ENCODE measurements around the gene NSD2. TPM values are rescaled to one million over a fixed set of nuclear protein-coding genes. Genes with fewer than 3 reads are reported as not detected.

The NSD2 gene
- total RNA-seq, 1 experiment from 2014 or later = 128 TPM

- Mint-ChIP-seq H3K4me1 (peaks cover 13% of the 10 kb centered on the region), H3K36me3 (no peaks in the 10 kb centered on the region), H3K4me3 (no peak overlapping the region), H3K9me3 (no peaks in the 10 kb centered on the region), H3K27me3 (ENCODE audit: low read depth) (no peaks in the 10 kb centered on the region), H3K27ac (peak overlapping the region; percentile 63; the same call in 1 of the 2 replicates)
- TF ChIP-seq ZMAT4 (CRISPR knock-in tag; IDR thresholded peaks at IDR 0.05) (no peak), ATF2 (CRISPR knock-in tag; IDR thresholded peaks at IDR 0.05; ENCODE audit: borderline replicate concordance, low read depth) (no peak), ELF4 (CRISPR knock-in tag; IDR thresholded peaks at IDR 0.05; ENCODE audit: low read depth) (no peak), MXD4 (CRISPR knock-in tag; IDR thresholded peaks at IDR 0.05; ENCODE audit: borderline replicate concordance) (no peak), ZNF219 (CRISPR knock-in tag; IDR thresholded peaks at IDR 0.05; ENCODE audit: borderline replicate concordance) (no peak), E2F4 (CRISPR knock-in tag; IDR thresholded peaks at IDR 0.05; ENCODE audit: borderline replicate concordance, low read depth) (no peak), PRDM15 (CRISPR knock-in tag; IDR thresholded peaks at IDR 0.05) (no peak), NFATC4 (CRISPR knock-in tag; IDR thresholded peaks at IDR 0.05) (no peak), ZBTB43 (CRISPR knock-in tag; IDR thresholded peaks at IDR 0.05) (no peak), ZNF423 (CRISPR knock-in tag; IDR thresholded peaks at IDR 0.05) (no peak), CTCF (IDR thresholded peaks at IDR 0.05) (no peak), GTF2I (CRISPR knock-in tag; conservative IDR thresholded peaks at IDR 0.05) (no peak), E2F1 (CRISPR knock-in tag; IDR thresholded peaks at IDR 0.05) (no peak), PREB (CRISPR knock-in tag; IDR thresholded peaks at IDR 0.05; ENCODE audit: borderline replicate concordance) (no peak)
- DNase-seq (ENCODE audit: low spot score) (no peak), ATAC-seq (no peak)
- POLR2A ChIA-PET = no interaction called here
- CTCF ChIA-PET = interaction anchor here (1.1 kb wide), 1 partner anchor 31 kb away, joined by 4 read pairs; no protein-coding TSS in a partner anchor
These were observed 8.3 kb downstream of the NSD2 start for GRCh38 chr4:1879485-1879884.

Measured in WTC11 (cell line).